Astrocyte of the hippocampus (primary cell): ENCODE data around the gene PPP1R3E.

ENCODE experiments used
- DNase-seq: peaks from one replicate; pipeline ENCODE4 v3.0.0; 2011; ENCODE audit warnings: low read depth, low spot score

Gene PPP1R3E

DNA sequence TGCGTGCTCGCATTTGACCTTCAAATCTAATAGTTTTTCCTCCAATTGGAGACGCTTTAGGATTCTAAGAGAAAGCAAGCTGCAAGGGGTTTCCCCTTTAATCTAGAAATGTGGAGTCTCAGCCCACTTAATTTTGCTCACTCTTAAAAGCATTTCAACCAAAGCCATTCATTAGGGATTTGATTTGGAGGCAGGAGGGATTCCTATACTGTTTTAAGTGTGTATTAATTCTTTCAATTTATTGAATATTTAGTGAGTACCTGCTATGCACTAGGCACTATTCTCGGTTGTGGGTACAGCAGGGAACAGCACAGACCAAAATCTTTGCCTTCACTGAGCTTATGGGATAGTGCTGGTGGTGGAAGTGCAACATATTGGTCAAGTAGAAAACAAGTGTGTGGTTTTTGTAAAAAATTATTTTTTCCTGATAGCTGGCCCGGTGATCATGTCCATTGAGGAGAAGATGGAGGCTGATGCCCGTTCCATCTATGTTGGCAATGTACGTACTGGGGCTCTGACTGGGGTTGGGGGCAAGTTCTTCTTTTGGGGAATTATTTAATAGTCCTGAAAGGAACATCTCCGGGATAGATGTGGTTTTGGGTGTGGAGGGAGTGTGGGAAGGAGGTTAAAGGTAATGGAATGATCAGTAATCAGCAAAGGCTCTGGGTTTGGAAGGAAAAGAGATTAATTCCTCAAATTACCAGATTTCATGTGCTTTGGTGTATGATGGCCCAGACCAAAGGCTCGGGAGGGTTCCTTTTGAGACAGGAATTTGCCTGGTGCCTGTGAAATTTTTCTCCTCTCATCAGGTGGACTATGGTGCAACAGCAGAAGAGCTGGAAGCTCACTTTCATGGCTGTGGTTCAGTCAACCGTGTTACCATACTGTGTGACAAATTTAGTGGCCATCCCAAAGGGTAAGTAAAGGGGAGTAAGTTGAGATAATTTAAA lies 20.2 kb upstream of the PPP1R3E start:
- no peak for DNase-seq

- DNase-seq, result peak; percentile 70
Observed at GRCh38 chr14:23321572-23322547, 19.2 kb upstream of the PPP1R3E start.

GRCh38 chr14:23320584-23321571 lies 18.2 kb upstream of the PPP1R3E start, which contains the start of gene PABPN1:
Gene PABPN1 (plus strand): TSS chr14:23321457. CDS start chr14:23321470, 13 bp downstream.
- DNase-seq, result peak; percentile 100

- no peak for DNase-seq
Observed at GRCh38 chr14:23319746-23320583, 17.3 kb upstream of the PPP1R3E start.

GRCh38 chr14:23316300-23316699 lies 13.6 kb upstream of the PPP1R3E start:
- DNase-seq, result no peak

DNA sequence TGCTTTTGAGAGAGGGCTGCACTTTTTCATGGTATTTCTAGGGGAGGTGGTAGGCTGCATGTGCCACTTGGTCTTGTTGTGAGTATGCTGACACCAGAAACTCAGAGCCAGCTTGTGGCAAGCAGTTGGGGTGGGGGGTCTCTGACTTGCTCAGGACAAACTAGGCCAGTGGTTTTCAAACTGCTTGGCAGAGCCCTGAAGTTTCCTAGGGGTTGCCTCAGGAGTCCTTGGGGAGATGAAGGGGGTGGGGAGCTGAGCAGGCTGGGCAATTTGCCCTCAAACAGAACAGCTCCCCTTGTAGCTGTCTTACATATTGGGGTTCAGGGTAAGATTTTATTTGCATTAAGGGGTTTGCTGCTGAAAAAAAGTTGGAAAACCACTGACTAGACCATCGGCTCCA lies 7.9 kb upstream of the PPP1R3E start:
- DNase-seq, result no peak

- DNase-seq, result no peak
Observed at GRCh38 chr14:23308721-23309445, 6.2 kb upstream of the PPP1R3E start.

- peak; percentile 38 for DNase-seq
Observed at GRCh38 chr14:23307687-23308644, 5.3 kb upstream of the PPP1R3E start.

GRCh38 chr14:23307146-23307530 lies 4.5 kb upstream of the PPP1R3E start:
- DNase-seq, result no peak

DNA sequence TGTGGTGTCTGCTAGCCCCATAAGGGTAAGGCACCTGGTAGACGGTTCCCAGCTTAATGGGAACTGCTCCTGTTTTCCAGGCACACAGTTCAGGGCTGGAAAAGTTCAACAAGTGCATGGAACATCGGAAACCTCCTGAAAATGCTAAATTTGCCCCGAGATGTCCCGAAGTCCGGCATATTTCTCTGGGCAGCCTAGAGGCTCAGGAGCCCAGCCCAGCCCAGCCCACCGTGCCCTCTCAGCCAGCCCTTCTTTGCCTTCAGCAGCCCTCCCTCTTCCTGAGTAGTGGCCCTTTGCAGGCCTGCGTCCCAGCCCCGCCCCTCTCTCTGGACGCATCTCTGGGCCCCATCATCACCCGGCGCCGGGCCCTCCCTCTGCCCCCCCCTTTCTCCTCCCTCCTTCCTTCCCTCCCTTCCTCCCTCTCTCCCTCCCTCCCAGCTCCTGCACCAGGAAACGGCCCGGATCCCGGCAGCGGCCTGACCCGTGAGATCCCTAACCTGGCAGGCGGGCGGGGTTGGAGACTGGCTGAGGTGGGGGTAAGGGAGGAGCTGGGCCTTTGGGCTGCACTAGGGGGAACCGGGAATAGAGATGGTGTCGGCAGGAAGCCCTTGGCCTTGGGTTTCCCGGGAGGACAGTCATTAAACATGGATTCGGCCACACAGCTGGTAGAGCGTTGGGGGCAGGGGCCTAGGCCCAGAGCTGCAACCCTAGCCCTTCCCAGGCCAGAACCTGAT lies 3.9 kb upstream of the PPP1R3E start, which contains the start of gene BCL2L2:
TSS of gene BCL2L2 (plus strand) at position 422 of the 734 bp plus-strand sequence. CDS start 935 bp downstream, outside the sequence.
- peak; percentile 96 for DNase-seq

DNA sequence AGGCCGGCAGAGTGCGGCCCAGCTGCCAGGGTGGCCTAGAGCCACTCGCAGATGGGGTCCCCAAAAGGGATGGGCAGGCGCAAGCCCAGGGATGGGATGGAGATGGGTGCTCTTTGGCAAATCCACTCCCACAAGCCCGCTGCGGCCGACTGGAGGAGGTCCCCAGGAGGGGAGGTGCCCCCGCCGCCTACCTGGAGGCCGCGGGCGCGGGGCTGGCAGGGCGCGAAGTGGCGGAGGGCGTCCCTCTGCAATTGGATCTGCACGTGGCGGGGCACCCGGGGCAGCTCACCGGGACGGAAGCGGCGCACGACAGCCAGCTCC lies 730 bp downstream of the PPP1R3E start:
- no peak for DNase-seq

DNA sequence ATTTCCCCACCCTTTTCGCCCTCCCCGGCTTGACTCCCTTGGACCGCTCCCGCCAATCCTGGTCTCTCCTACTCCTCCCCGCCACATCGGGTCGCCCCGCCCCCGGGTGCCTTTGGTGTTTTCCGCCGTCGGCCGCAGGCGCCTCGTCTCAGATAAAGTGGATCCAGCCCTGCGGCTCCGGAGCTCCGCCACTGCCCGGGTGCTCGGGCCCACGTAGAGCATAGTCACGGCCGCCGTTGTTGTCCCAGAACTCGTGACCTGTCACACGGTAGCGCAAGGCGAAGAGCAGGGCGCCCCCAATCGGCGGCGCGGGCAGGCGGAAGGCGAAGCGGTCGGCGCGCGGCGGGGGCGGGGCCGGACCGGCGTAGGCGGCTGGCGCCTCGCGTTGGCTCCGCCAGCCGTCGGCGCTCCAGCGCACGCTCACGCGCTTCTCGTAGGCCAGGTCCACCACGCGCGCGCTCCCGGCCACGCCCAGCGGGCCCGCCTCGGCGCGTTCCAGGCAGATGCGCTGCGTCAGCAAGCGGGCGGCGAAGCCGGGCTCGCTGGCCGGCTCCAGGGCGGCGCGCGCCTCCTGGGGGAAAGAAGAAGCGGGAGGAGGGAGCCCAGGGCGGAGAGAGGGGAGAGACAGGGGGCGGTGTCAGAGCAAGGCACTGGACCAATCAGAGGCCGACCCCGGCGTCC lies 1.2 kb downstream of the PPP1R3E start:
- DNase-seq, result peak; percentile 100

GRCh38 chr14:23300687-23301223 lies 1.9 kb downstream of the PPP1R3E start:
- peak; percentile 51 for DNase-seq

GRCh38 chr14:23299986-23300686 lies 2.5 kb downstream of the PPP1R3E start:
- DNase-seq, result no peak

DNA sequence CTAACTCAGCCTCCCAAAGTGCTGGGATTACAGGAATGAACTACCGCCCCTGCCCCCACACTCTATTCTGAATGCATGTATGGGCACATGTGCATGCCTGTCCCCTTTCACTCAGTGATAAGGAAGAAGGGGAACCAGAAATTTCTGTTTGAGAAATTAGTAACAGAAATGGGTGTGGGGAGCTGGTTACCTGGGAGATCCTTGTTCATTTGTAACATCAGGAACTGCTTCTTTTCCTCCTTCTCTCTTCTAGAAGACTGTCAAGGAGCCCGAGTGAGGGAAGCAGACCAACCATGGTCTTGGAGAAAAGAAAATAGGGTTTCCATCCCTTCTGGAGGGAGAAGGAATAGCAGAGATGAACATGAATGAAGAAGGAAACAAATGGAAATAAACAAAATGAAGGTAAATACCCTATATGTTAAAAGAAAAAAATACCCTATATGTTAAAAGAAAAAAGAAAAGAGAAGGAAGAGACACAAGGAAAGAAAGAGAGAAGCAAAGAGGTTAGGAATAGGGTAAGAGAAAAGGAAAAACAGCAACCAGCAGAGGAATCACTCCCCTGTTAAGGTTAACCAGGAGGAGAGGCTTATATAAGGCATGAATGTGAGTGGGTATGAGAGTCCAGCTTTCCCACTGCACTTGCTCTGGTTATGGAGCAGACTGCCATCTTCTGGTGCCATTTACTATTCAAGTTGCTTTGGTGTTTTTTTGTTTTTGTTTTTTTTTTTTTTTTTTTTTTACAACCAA lies 3.3 kb downstream of the PPP1R3E start:
- peak; percentile 63 for DNase-seq
